Superior temporal gyrus (tissue), 1 donor: Measurements from ENCODE around the gene NUP62.

Source experiments
- DNase-seq: peaks from one replicate; pipeline ENCODE4 v3.0.0-alpha.2; 2016; ENCODE audit errors: extremely low spot score

The NUP62 gene

GRCh38 chr19:49866933-49867782 lies 62.1 kb downstream of the NUP62 start, which contains the start of gene PNKP:
Gene PNKP (minus strand): TSS chr19:49867576. CDS start chr19:49867204, 372 bp downstream.
- peak; percentile 92 for DNase-seq

DNA sequence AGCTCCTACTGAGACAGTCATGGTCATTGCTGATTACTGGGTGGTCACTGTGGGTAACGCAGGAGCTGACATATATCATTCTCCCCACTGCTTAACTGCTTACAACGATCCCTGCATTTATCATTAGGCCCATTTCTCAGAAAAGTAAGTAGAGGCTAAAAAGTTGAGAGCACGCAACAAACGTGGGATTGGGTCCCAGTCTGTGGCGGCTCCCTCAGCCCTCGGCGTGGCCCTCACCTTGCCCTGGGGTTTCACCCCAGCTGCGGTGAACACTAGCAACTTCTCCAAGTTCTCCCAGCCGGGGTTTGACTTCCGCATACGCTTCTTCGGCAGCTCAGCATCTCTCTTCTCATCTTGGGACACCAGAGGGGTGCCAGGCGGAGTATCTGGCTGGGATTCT lies 64.4 kb downstream of the NUP62 start:
- no peak for DNase-seq

- DNase-seq, result no peak
Measured at GRCh38 chr19:49863935-49864320, 65.4 kb downstream of the NUP62 start.

DNA sequence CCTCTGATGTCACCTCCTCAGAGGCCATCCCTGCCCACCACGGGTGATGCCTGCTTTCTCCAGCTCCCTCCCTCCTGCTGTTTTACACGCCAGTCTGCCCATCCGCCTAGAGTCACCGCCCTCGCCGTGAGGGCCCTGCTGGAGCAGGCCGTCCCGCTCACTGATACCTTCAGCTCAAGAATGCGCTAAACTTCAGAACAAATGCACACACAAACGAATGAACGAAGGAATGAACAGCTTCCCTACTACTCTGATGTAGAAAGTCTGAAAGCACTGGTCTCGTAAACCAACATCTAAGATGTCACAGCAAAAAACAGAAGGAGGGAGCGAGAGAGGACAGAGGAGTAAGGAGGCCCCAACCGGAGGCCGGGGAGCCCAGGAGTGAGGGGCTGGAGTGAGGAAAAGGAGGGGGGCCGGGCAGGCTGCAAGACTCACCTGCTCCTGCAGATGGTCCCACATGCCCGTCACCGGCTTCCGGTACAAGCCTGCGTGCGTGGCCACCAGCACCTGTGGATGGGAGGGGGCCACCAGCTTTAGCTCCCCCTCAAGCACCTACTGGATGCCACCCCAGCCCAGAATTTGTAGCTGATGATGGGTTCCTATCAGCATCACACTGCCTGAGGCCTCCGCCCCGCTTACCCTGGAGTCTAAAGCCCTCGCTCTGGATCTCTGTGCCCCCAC lies 65.9 kb downstream of the NUP62 start:
- DNase-seq, result no peak

DNA sequence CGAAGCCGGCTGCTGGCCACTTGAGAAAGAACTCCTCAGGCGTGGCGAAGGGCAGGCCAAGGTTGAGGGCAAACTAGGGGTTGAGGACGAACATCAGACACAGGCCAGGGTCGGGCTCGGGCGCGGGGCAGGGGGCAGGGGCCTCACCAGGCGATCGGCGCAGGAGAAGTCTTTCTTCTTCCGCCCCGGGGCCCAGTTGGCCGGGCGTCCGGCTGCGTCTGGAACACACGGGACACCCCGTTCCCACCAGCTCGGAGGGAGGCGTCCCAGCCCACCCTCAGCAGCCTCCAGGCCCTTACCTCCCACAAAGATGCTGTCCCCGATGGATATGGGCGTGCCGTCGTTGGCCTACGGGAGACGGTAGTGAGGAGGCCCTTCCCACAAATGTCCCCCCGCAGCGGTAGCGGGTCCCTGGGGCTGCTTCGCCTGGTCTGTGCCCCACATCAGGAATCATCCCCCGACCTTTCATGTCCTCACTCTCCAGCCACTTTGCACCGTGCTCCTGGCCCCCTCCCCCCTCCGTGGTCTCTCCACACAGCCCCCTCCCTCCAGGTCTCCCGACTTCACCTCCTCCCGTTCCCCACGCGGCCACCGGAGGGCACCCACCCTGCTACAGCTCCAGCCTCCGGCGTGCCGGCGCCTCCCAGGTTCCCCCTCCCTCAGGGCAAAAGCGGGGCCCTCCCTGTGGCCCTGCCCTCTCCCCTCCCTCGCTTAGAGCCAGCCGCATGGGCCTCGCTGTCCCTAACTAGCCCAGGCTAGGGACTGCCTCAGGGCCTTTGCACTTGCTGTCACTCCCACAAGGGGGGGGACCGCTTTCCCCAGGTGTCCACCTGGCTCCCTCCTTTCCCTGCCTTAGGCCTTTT lies 66.7 kb downstream of the NUP62 start:
- no peak for DNase-seq

DNA sequence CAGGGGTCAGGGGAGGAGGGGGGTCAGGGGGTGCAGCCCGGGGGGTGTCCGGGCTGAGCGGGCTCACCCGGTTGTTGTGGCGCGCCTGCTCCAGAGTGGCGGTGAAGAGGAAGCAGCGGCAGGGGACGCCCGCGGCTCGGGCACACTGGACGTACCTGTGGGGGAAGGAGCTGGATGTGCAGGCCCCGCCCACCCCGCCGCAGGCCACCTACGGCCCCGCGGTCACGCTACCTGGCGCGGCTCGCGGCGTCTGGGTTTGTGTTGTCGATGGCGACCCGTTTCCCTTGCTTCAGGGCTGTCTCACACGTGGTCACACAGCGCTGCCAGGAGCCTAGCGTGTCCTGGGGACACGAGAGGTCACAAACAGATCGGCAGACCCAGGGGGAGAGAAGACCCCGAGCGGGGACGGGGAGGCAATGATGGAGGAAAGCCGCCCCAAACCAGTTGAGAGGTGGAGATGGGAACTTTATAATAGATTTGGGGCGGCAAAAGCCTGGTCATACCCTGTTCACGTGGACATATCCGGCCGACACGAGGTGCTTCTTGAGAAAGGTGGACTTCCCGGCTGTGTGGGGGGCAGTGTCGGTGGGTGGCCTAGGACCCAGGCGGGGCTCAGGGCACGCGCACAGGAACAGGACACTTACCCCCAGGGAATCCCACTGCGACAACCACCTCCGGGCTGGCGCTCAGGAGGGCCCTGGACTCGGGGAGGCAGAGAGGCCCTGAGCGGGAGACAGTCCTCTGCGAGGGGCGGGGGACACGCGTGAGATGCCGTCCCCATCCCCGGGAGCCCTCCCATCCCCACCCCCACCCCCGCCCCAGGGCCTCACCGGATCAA lies 67.5 kb downstream of the NUP62 start:
- no peak for DNase-seq

DNA sequence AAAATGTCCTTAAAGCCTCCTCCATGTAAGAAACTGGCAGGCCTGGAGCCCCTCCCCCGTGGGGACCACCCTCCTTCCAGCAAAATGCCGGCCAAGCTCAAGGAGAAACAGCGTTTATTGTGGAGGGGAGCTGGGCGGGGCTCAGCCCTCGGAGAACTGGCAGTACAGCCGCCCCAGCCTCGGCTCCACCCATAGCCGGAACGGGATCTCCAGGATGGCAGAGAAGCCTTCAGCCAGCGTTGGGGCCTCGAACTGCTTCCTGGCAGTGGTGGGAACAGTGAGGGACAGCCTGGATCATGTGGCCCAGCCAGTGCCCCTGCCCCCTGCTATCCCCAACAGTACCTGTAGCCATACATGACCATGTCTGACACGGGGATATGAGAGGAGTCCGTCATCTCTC lies 68.2 kb downstream of the NUP62 start:
- no peak for DNase-seq

DNA sequence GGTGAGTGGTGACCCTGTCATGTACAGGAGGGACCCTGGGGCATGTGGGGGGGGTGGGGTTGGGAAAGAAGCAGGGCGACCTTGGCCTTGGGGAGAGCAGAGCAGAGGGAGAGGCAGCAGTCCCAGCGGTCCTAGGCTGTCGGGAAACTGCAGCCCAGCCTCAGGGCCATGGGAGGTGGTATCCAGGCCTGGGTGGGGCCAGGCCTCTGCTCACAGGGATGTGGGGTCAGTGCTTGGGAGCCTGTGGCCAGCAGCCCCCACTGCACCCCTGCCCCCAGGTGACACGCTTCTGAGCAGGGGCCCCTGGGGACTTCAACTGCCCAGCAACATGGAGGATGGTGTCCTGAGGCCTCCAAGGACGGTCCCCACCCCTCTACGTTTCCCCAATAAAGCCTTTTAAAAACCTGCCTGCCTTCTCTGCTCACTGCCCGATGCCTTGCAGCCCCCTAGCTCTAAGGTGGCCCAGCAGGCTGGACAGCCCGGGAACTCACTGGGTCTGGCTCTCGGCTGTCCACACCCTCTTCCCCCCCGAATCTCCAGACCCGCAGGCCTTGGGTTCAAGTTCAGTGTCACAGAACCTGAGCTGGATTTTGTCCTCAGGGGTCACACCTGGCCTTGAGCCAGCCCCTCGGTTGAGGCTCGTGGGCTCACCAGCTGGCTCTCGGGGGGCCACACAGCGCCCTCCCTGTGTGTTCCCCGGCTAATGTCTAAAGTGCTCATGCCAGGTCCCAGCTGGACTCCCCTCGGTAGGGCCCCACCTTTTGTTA lies 68.8 kb downstream of the NUP62 start:
- DNase-seq, result no peak

DNA sequence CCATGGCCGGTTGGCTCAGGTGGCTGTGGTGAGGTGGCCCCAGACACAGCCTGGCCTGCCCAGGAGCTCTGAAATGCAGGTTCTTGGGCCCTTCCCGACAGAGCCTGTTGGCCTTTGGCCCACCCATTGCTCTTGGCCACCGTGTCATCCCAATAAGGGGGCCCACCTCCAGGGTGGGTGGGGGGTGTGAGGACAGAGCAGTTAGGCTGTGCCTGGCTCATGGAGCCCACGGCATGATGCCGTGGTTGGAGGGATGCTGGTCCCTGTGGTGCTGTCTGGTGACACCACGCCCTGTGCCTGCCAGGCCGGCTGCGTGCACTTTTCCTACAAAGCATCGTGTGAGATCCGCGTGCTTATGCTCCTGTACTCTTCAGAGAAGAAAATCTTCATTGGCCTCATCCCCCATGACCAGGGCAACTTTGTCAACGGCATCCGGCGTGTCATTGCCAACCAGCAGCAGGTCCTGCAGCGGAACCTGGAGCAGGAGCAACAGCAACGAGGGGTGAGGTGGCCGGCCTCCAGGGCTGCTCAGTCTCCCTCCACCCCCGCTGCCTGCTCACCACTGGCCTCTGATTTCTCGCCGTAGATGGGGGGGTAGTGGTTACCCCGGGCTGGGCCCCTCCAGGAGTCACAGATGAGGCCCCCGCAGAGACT lies 69.5 kb downstream of the NUP62 start:
- DNase-seq, result no peak

DNA sequence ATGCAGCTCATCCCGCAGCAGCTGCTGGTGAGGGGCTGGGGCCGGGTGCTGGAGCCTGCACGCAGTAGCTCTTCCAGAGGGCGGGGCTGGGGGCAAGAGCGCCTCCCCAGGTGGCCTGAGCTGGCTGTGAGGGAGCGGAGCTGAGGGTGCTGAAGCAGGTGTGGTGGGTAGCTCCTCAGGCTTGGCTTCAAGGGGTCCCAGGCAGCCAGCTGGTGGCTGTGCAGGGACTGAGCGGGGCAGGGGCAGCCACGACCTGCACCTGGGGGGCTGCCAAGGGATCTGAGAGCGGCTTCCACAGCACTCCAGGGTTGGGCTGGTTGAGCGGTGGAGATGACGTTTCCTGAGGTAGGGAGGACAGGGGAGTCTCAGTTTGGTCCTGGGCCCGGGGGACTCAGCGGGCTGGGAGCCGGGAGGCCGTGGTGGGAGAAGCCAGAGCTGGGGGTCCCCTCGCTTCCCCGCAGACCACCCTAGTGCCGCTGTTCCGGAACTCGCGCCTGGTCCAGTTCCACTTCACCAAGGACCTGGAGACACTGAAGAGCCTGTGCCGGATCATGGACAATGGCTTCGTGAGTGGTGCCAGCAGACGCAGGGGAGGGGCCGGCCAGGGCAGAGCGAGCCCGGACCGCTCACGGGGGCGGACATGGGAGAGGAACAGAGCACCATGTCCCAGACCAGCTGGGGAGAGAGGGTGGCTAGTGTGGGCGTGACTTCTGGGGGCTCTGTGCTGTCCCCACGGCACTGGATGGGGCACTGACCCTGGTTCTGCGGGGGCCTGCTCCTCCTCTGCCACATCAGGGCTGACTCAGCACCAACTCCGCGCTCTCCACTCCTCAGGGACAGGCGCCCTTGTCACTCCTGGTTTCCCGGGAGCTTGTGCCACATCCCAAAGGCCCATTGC lies 71.0 kb downstream of the NUP62 start:
- DNase-seq, result peak; percentile 34

- no peak for DNase-seq
Measured at GRCh38 chr19:49857838-49858087, 71.5 kb downstream of the NUP62 start.

DNA sequence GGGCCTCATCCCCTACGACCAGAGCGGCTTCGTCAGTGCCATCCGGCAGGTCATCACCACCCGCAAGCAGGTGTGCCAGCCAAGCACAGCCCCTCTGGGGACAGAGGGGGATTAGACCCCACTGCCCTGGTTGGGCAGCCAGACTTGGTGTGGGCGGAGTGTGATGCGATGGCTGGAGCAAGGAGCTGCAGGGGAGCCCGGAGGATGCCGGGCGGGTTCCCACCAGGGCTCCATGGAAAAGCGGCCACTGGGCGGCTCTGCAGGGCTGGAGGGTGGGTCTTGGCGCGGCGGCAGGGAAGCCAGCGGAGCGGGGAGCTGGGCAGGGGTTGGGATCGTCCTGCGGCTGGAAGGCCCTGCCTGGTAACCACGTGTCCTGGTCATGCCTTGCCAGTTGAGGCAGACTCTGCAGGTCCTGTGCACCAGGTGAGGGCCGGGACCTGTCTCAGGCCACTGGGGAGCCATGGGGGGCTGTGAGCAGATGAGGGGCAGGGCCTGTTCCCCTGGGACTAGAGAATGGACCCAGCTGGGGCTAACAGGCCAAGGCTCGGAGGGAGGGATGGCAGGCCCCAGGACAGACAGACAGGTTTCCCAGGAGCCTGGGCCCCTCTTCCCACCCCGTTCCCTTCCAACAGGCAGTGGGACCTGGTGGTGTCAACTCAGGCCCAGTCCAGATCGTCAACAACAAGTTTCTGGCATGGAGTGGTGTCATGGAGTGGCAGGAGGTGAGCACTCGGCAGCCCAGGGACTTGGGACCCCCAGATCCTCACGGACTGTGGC lies 72.1 kb downstream of the NUP62 start:
- no peak for DNase-seq
